HCT116 (cell line): ENCODE results near the gene PAH.

Experiments used
- CEBPB ChIP-seq: IDR thresholded peaks from 2 replicates; pipeline ENCODE4 v1.6.1; 2012; ENCODE audit warnings: low read depth
- CTCF ChIP-seq, 3 experiments: fragments of 200-600 bp in 1 of 3; sonication (generic) in 1 of 3; IDR thresholded peaks in 2 of 3; conservative IDR thresholded peaks in 1 of 3; 2 replicates each; pipeline ENCODE4 v1.5.1; 2012 to 2017; ENCODE audit warnings: low read depth in 2 of 3, low read length in 2 of 3, antibody characterized with exemption in 1 of 3, borderline replicate concordance in 1 of 3, control low read depth in 1 of 3, mild to moderate bottlenecking in 1 of 3, mixed read lengths in 1 of 3, mixed run types in 1 of 3, moderate library complexity in 1 of 3; ENCODE audit not compliant: insufficient read depth in 1 of 3
- EZH2 ChIP-seq: fragments of 200-600 bp; sonication (generic); IDR thresholded peaks from 2 replicates; pipeline ENCODE4 v1.6.1; 2017; ENCODE audit warnings: antibody characterized with exemption, mixed run types
- JUND ChIP-seq: IDR thresholded peaks from 2 replicates; pipeline ENCODE4 v1.6.1; 2012
- POLR2A ChIP-seq: IDR thresholded peaks from 2 replicates; pipeline ENCODE4 v1.7.0; 2011; ENCODE audit warnings: borderline replicate concordance; ENCODE audit not compliant: insufficient read depth, insufficient read length; ENCODE audit errors: extremely low read depth
- SIN3A ChIP-seq: IDR thresholded peaks from 2 replicates; pipeline ENCODE4 v1.6.1; 2012; ENCODE audit warnings: low read depth
- SP1 ChIP-seq: IDR thresholded peaks from 2 replicates; pipeline ENCODE4 v1.6.1; 2012; ENCODE audit warnings: low read depth

GRCh38 chr12:102883204-102883799 lies 33.7 kb downstream of the PAH start:
- TF ChIP-seq CTCF (IDR thresholded peaks at IDR 0.05 in 2 of 3, conservative IDR thresholded peaks at IDR 0.05 in 1 of 3; ENCODE audit: borderline replicate concordance in 1 of 3, insufficient read depth in 1 of 3, low read depth in 2 of 3, low read length in 2 of 3), result peak; percentile 54 to 93 (median 88); a peak in 5 of 6 replicates
- TF ChIP-seq SIN3A, result no peak
- no peak for TF ChIP-seq EZH2
- no peak for TF ChIP-seq CEBPB
- no peak for TF ChIP-seq JUND
- TF ChIP-seq SP1, result no peak
- TF ChIP-seq POLR2A, result no peak
